ENCODE results near the gene ADK.

The ADK gene

DNA sequence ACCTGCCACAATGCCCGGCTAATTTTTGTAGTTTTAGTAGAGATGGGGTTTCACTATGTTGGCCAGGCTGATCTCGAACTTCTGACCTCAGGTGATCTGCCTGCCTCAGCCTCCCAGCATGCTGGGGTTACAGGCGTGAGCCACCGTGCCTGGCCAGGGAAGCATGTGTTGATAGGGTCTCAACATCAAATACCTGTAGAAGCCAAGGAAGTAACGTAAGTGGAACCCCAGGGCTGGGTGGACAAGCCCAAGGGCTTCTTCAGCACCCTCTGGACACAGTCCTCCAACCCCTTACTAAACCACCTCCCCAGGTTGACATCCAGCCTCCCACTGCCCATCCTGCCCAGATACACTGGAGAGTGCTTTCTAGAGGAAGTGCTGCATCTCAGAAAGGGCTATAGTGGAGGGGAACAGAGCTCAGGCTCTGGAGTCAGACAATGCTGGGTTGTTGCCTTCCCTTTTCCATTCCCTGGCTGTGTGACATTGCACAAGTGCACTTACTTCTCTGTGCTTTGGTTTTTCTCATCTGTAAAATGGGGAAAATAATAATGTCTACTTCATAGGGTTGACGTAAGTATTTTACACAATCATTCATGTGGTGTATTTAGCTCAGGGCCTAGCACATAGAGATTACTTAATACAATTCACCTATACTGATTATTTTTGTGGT lies 601.5 kb downstream of the ADK start:
- Mint-ChIP-seq H3K4me1 (peaks cover 11% of the 10 kb centered on the region), H3K27ac (no peak overlapping the region), H3K4me3 (no peak overlapping the region), H3K36me3 (no peaks in the 10 kb centered on the region), H3K9me3 (no peaks in the 10 kb centered on the region)
- no peak for DNase-seq (ENCODE audit: low spot score in 2 of 2)
- no peak for ATAC-seq

- Mint-ChIP-seq H3K36me3 (no peaks in the 10 kb centered on the region), H3K4me3 (no peak overlapping the region), H3K9me3 (no peaks in the 10 kb centered on the region), H3K27ac (no peak overlapping the region), H3K4me1 (peaks cover 11% of the 10 kb centered on the region)
- DNase-seq (ENCODE audit: low spot score in 2 of 2) (no peak), ATAC-seq (no peak)
Observed at GRCh38 chr10:74753442-74754211, 602.6 kb downstream of the ADK start.

DNA sequence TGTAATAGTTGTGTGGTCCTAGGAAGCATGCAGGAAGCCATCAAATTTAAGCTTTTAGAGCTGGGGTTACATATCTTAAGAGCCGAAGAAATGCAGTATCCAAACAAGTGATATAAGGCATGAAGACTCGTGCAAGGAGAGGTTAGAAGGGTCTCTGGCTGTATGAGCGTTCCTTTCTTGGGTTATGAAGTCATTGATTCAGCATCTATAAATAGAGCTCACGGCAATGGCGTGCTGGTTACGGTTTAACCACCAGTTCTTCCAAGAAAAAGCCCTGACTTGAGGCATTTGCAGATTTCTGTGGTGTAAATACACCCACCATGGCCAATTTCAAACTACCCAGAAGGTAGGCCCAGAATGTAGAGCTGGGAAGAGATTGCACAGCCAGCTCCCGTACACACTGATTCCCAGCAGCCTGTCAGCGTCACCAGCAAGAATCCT lies 603.4 kb downstream of the ADK start:
- DNase-seq (ENCODE audit: low spot score in 2 of 2) (no peak), ATAC-seq (peak; percentile 19)
- Mint-ChIP-seq H3K4me1 (peaks cover 11% of the 10 kb centered on the region), H3K9me3 (no peaks in the 10 kb centered on the region), H3K4me3 (no peak overlapping the region), H3K27ac (no peak overlapping the region), H3K36me3 (no peaks in the 10 kb centered on the region)

DNA sequence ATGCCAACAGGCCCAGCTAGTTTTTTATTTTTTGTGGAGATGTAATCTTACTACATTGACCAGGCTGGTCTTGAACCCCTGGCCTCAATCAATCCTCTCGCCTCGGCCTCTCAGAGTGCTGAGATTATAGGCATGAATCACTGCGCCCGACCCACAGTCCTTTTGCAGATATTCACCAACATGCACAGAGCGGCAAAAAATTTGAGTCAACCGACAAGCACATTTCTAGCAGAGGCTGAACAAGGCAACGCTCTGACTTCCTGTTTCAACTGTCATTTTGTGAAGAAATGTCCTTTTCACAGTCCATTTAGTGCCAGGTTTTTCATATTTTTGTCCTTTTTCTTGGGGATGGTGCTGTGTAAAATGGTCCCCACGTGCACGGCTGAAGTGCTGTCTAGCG lies 604.3 kb downstream of the ADK start:
- Mint-ChIP-seq H3K27ac (no peak overlapping the region), H3K9me3 (no peaks in the 10 kb centered on the region), H3K36me3 (no peaks in the 10 kb centered on the region), H3K4me1 (peaks cover 11% of the 10 kb centered on the region), H3K4me3 (no peak overlapping the region)
- no peak for ATAC-seq
- DNase-seq (ENCODE audit: low spot score in 2 of 2), result no peak

All from stimulated activated effector memory CD8-positive, alpha-beta T cell treated with anti-CD3 and anti-CD28 coated beads, Interleukin-12 subunit alpha, Interleukin-12 subunit beta, amount 100 ng/mL, for 72 hours (primary cell).